ENCODE measurements around the gene ACAT2. TPM values are rescaled to one million over a fixed set of nuclear protein-coding genes. Genes with fewer than 3 reads are reported as not detected.
"Not testable (repeated sequence)": the region's sequence is repeated elsewhere in the genome, so short reads cannot be mapped to it uniquely, and the experiment has no call there.

The ACAT2 gene
- total RNA-seq, 1 experiment from 2014 or later = 13.8 TPM

DNA sequence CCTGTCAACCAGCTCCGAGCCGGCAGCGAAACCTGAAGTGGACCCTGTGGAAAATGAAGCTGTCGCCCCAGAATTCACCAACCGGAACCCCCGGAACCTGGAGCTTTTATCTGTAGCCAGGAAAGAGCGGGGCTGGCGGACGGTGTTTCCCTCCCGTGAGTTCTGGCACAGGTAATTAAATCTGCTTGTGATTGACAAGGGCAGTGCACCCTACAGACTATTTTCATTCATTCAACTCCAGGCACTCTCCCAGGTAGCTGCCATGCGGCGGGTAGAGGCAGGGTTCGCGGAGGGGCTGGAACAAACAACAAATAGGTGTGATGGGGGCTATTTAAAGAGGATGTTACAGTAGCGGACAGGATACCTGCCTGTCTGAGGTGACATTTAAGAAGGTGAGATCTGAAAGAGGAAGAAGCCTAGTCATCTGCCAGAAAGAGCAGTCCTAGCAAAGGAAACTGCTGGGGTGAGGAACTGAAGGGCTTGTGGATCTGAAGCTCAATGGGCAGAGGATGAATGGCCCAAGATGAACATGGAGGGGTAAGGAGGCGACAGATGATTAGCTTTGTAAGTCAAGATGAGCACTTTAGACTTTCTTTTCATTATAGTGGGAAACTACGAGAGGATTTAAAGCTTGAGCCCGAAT is 29.2 kb downstream of the ACAT2 start:
- DNase-seq (ENCODE audit: low read depth, low spot score) = no peak
- in situ Hi-C loops (cut with HindIII; ENCODE audit: low pct_unique_long_range_greater_than_20kb, low sequenced_read_pairs) = no loop called here

- in situ Hi-C loops (cut with HindIII; ENCODE audit: low pct_unique_long_range_greater_than_20kb, low sequenced_read_pairs); DNase-seq (ENCODE audit: low read depth, low spot score): not testable (repeated sequence)
Measured at GRCh38 chr6:159794976-159795375, 33.1 kb downstream of the ACAT2 start.

GRCh38 chr6:159797554-159797953 is 35.7 kb downstream of the ACAT2 start:
- no peak for DNase-seq (ENCODE audit: low read depth, low spot score)
- in situ Hi-C loops (cut with HindIII; ENCODE audit: low pct_unique_long_range_greater_than_20kb, low sequenced_read_pairs) = no loop called here

GRCh38 chr6:159800141-159800865 is 38.5 kb downstream of the ACAT2 start, which contains the start of gene PNLDC1:
PNLDC1 (plus strand) TSS chr6:159800276; CDS start chr6:159800308, 32 bp downstream.
- DNase-seq (ENCODE audit: low read depth, low spot score) = no peak

DNA sequence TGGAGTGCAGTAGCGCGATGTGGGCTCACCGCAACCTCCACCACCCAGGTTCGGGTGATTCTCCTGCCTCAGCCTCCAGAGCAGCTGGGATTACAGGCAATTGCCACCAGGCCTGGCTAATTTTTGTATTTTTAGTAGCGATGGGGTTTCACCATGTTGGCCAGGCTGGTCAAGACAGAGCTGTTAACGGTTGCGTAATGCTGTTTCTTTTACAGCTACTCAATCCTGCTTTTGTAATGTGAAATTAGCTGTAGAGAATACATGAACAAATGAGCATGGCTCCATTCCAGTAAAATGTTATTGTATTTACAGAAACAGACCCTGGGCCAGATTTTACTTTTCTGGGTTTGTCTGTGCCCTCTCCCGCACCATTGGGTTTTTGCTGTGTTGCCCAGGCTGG is 40.1 kb downstream of the ACAT2 start:
- no peak for DNase-seq (ENCODE audit: low read depth, low spot score)
- in situ Hi-C loops (cut with HindIII; ENCODE audit: low pct_unique_long_range_greater_than_20kb, low sequenced_read_pairs) = no loop called here

More at GRCh38 chr6:159800141-159800865, 38.5 kb downstream of the ACAT2 start, which contains the start of gene PNLDC1:
- in situ Hi-C loops (cut with HindIII; ENCODE audit: low pct_unique_long_range_greater_than_20kb, low sequenced_read_pairs) = no loop called here

GRCh38 chr6:159804504-159804903 is 42.7 kb downstream of the ACAT2 start:
- in situ Hi-C loops (cut with HindIII; ENCODE audit: low pct_unique_long_range_greater_than_20kb, low sequenced_read_pairs) = no loop called here
- no peak for DNase-seq (ENCODE audit: low read depth, low spot score)

GRCh38 chr6:159805440-159806020 is 43.7 kb downstream of the ACAT2 start:
- in situ Hi-C loops (cut with HindIII; ENCODE audit: low pct_unique_long_range_greater_than_20kb, low sequenced_read_pairs) = no loop called here
- no peak for DNase-seq (ENCODE audit: low read depth, low spot score)

DNA sequence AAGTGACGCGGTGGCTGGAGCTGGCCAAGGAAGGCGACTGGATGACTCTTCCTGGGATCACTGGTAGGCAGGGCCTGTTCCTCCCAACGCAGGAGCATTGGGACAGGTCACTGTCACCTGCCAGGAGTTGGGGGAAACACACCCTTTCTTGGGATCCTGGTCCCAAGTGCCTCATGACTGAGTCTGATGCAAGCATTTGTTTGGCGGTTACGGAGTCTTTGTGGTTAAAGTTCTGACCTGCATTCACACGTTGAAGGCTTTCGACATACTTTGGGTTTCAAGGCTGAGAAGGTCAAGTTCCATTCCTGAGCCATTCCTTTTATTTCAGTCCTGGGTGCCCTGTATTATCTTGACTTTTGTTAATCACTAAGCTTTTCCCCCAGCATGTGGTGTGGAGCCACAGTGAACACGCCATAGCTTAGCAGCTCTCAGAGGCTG is 44.2 kb downstream of the ACAT2 start:
- in situ Hi-C loops (cut with HindIII; ENCODE audit: low pct_unique_long_range_greater_than_20kb, low sequenced_read_pairs) = no loop called here
- no peak for DNase-seq (ENCODE audit: low read depth, low spot score)

DNA sequence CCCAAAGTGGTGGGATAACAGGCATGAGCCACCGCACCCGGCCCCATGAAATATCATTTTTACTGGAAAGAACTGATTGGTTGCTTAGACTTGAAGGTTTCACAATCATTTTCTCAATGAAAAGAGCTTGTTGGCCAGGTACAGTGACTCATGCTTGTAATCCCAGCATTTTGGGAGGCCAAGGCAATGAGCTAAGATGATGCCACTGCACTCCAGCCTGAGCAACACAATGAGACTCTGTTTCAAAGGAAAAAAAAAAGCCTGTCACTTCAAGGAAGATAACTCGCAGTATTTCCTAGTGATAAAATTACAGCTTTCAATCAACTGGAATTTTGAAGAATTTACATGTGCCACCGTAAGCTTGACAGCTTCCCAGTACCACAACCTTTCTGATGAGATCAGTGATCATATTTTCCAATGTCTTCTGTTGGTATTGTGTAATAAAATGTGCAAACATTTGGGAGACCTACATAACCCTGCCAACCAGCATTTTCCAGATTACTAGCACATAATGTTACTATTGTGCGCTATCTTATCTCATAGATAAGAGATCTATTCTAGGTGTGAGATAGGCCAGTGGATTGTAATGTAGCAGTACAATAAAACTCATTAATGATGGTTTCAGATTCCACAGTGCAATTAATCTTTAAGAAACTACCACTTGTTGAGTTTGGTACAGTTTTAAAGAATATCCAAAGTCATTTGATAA is 45.5 kb downstream of the ACAT2 start:
- no peak for DNase-seq (ENCODE audit: low read depth, low spot score)

GRCh38 chr6:159808647-159809046 is 46.8 kb downstream of the ACAT2 start:
- in situ Hi-C loops (cut with HindIII; ENCODE audit: low pct_unique_long_range_greater_than_20kb, low sequenced_read_pairs) = no loop called here
- no peak for DNase-seq (ENCODE audit: low read depth, low spot score)

More for the DNA sequence above, 45.5 kb downstream of the ACAT2 start:
- in situ Hi-C loops (cut with HindIII; ENCODE audit: low pct_unique_long_range_greater_than_20kb, low sequenced_read_pairs) = no loop called here

- DNase-seq (ENCODE audit: low read depth, low spot score) = no peak
- in situ Hi-C loops (cut with HindIII; ENCODE audit: low pct_unique_long_range_greater_than_20kb, low sequenced_read_pairs) = no loop called here
Measured at GRCh38 chr6:159809149-159809548, 47.3 kb downstream of the ACAT2 start.

DNA sequence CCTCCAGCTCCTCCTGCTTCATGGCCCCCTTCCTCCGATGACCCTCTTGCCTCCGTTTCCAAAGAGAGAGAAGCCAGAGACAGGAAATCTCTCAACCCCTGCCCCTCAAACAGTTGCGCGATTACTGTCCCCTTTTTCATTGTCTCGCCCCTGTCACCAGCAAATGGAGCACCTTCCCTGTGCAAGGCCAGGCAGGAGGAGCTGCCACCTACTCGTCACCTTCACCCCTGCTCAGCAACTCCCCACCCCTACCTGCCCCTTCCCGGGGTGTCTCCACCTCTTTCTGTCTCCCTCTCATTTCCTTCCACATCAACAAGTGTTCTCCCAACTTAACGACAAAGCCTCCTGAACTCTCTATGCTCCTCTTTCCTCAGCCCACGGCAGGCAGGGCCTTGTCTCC is 51.9 kb downstream of the ACAT2 start:
- in situ Hi-C loops (cut with HindIII; ENCODE audit: low pct_unique_long_range_greater_than_20kb, low sequenced_read_pairs) = no loop called here
- DNase-seq (ENCODE audit: low read depth, low spot score) = no peak

DNA sequence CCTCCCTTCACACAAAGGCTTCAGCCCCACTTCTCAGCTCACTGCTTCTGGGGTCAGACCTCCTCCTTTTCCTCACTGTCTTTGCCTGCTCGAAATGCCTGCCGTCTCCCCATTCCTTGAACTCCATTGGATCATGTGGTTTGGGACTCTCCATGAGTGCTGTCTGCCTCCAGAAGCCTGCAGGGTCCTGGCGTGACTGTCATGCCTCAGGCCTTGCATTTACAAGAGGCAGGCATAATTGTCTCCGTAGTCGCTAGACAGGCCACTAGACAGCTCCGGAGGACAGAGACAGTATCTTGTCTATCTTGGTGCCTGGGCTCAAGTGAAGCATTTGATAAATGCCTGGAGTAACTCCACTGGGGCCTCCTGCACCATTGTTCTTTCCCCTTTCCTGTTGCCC is 53.6 kb downstream of the ACAT2 start:
- in situ Hi-C loops (cut with HindIII; ENCODE audit: low pct_unique_long_range_greater_than_20kb, low sequenced_read_pairs) = no loop called here
- DNase-seq (ENCODE audit: low read depth, low spot score) = no peak

- DNase-seq (ENCODE audit: low read depth, low spot score); in situ Hi-C loops (cut with HindIII; ENCODE audit: low pct_unique_long_range_greater_than_20kb, low sequenced_read_pairs): not testable (repeated sequence)
Measured at GRCh38 chr6:159816775-159817174, 54.9 kb downstream of the ACAT2 start.

DNA sequence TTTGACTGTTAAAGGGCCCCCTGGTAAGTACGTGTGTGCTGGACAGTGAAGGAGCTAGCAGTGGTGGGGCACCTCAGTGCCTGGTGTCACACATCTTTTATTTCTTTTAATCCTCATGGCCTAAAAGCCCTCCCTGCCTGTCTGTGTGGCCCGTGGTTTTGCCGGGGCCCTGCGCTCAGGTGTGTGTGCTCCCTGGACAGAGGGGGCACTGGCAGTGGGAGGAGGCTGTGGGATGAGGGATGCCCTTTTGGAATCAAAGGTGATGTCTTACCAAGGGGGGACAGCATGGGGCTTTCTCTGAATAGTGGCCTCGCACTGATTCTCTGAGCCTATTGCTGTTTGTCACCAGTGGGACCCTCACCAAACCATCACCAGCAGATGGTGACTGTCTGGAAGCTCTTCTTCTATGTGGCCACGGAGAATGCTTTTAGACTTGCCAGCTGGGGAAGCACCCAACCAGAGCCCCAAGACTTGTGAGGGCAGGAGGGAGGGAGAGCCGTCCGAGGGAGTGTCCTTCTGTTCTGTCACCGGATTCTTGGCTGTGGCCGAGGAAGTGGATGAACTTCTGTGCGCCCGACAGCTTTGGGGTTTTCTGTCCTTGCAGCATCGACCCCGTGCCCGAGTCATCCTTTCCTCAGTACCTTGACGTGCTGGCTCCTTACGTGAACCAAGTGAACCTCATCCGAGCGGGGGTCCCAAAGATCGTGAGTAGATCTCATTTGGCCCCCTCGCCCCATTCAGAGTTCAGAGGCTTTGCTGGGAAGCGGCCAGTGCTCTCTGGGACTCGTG is 56.3 kb downstream of the ACAT2 start:
- in situ Hi-C loops (cut with HindIII; ENCODE audit: low pct_unique_long_range_greater_than_20kb, low sequenced_read_pairs) = no loop called here

DNA sequence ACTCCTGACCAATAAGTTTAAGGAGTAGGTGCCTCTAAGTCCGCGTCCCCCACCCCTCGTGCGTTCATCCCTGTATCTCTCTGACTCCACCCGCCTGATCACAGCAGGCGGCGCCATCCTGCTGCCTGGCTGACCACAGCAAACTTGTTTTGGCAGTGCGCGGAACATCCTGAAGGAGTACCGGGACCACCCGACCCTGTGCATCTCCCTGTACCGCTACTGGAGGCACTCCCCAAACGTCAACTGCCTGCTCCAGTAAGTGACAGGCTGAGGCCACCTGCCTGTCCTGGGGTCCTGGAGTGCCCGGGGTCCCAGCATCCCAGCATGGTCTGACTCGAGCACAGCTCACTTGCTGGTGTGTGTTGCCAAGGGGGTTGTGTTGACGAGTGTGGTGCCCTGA is 57.3 kb downstream of the ACAT2 start:
- in situ Hi-C loops (cut with HindIII; ENCODE audit: low pct_unique_long_range_greater_than_20kb, low sequenced_read_pairs) = no loop called here
- DNase-seq (ENCODE audit: low read depth, low spot score) = no peak

More for the DNA sequence above, 56.3 kb downstream of the ACAT2 start:
- no peak for DNase-seq (ENCODE audit: low read depth, low spot score)

GRCh38 chr6:159819932-159820640 is 58.2 kb downstream of the ACAT2 start:
- DNase-seq (ENCODE audit: low read depth, low spot score) = no peak
- in situ Hi-C loops (cut with HindIII; ENCODE audit: low pct_unique_long_range_greater_than_20kb, low sequenced_read_pairs) = no loop called here
